Ovary (tissue), 9 donors: ENCODE results near the gene PCSK2. TPM values are rescaled to one million over a fixed set of nuclear protein-coding genes. Genes with fewer than 3 reads are reported as not detected.

Source experiments
- DNase-seq, 5 donors: peaks; one replicate each; pipeline ENCODE4 v3.0.0-alpha.2; 2019 to 2020
- H3K27ac ChIP-seq, 2 donors: fragments of 200-600 bp; one replicate each; pipeline versions ENCODE4 v1.5.1 to v1.8.0; 2019 to 2022
- H3K27me3 ChIP-seq: fragments of 200-600 bp; one replicate; pipeline ENCODE4 v1.8.0; 2022
- H3K36me3 ChIP-seq: fragments of 200-600 bp; sonication (generic); one replicate; pipeline ENCODE4 v1.5.1; 2019
- H3K4me1 ChIP-seq: one replicate; pipeline ENCODE4 v1.8.1; 2013; ENCODE audit warnings: mild to moderate bottlenecking, moderate library complexity; ENCODE audit not compliant: insufficient read depth
- H3K4me3 ChIP-seq: fragments of 200-600 bp; sonication (generic); one replicate; pipeline ENCODE4 v1.5.1; 2017
- H3K9me3 ChIP-seq, 2 donors: fragments of 200-600 bp in 1 of 2; sonication (generic) in 1 of 2; one replicate each; pipeline versions ENCODE4 v1.5.1 to v1.8.1; 2013 to 2019; ENCODE audit warnings: mild to moderate bottlenecking in 1 of 2, moderate library complexity in 1 of 2
- EP300 ChIP-seq: sonication (generic); formaldehyde crosslinking; IDR thresholded peaks from one replicate; pipeline ENCODE4 v1.6.1; 2017; ENCODE audit warnings: antibody characterized with exemption
- POLR2A ChIP-seq: fragments of 450-650 bp; IDR thresholded peaks from one replicate; pipeline ENCODE4 v1.6.1; 2017; ENCODE audit warnings: antibody characterized with exemption, mild to moderate bottlenecking, moderate library complexity
- WGBS, 3 donors: extraction: QIAGEN DNeasy Blood & Tissue Kit in 1 of 3; methylation state at CpG; one replicate each; pipeline versions ENCODE4 v1.1.5 to v1.1.7; 2013 to 2017; 5-methylcytosine and 5-hydroxymethylcytosine counted together
- intact Hi-C, 4 donors: fragments of 100-400 bp; cut with DNase I; formaldehyde crosslinking; loops; one replicate each; pipeline versions ENCODE4 v1.11.0 to v1.15.1; 2022 to 2023
- polyA plus RNA-seq, 2 donors: library from polyadenylated mRNA; stranded (reverse); fragments of 200-250 nt in 1 of 2; fragments of 350-450 nt in 1 of 2; fragmentation: Illumina TruSeq in 1 of 2; extraction: RNeasy Lipid Tissue Mini Kit (QIAGEN cat#74804) in 1 of 2; gene quantifications; one replicate each; pipeline ENCODE4 v1.2.3, GENCODE V29; 2013 to 2014
- total RNA-seq, 7 donors: library from RNA; depleted of rRNA in 2 of 7; stranded (reverse); fragments of >200 nt in 2 of 7; fragmentation: NEBNext Ultra II Directional in 3 of 7; extraction: Animal tissue kit (Norgen Biotek cat#: 25700) in 3 of 7; gene quantifications; one replicate each; pipeline versions ENCODE4 v1.1.0 to v1.2.4, GENCODE V29; 2016 to 2023
- TF ChIP-seq, protein P1 (sequence below), 3 donors: fragments of 450-650 bp in 2 of 3; fragments of 200-600 bp in 1 of 3; IDR thresholded peaks; one replicate each; pipeline versions ENCODE4 v1.5.1 to v1.8.0; 2016 to 2022; ENCODE audit warnings: antibody characterized with exemption in 3 of 3, mild to moderate bottlenecking in 1 of 3
- donor health status: DM: no; HTN: no; CAD: no; lungs with moderate emphysema.
- donor health status: DM: no; HTN: no; CAD: no.
- donor health status: Bipolar disorder and iron deficiency.
- donor health status: DM: yes; HTN: yes; CAD: no.
- donor health status: DM: no; HTN: no; CAD: no.
- donor health status: DM: yes; HTN: yes; CAD: no.

The PCSK2 gene
- total and polyA plus RNA-seq, 9 donors = 3.0 to 27.8 (median 6.7) TPM

DNA sequence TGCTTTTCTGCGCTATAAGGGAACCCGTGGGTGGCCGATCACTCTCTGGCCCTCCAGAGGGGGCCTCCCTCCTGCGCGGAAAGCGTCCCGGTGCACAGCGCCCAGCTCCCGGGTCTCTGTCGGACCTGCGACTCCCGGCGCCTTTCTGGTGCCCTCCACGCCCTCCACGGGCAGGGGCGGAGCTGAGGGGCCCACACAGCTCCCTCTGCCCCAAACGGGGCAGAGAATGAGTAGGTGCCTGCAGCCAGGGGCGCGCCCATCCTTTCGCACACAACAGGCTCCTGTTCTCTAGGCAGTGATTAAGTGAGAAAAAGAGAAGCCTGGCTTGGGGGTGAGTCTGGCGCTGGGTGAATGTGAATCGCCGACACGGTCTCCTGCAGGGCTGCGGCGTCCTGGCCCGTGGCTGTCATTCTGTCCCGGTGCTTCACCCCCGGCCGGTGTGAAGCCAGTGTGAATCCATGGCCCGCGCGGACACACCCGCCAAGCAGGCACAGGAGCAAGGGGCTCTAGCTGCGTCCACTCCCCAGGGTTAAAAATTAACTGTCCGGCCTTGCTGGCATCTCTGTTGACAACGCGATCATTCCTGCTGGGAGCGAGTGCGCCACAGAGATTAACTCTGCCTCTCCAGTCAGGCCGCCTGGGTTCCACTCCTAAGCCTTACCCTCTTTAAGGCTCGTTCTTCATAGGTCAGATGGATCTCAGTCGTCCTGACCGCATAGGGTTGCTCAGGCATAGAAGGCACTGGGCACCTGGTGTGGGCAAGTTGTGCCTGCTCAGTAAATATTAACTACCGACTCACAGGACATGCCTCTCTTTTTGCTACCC, 88.8 kb downstream of the PCSK2 start:
- Histone ChIP-seq H3K27me3 (no peaks in the 10 kb centered on the region), H3K9me3 (no peaks in the 10 kb centered on the region), H3K4me1 (no peaks in the 10 kb centered on the region), H3K27ac (no peak overlapping the region), H3K36me3 (no peaks in the 10 kb centered on the region), H3K4me3 (no peak overlapping the region)
- no peak for DNase-seq
- TF ChIP-seq, protein P1, sequence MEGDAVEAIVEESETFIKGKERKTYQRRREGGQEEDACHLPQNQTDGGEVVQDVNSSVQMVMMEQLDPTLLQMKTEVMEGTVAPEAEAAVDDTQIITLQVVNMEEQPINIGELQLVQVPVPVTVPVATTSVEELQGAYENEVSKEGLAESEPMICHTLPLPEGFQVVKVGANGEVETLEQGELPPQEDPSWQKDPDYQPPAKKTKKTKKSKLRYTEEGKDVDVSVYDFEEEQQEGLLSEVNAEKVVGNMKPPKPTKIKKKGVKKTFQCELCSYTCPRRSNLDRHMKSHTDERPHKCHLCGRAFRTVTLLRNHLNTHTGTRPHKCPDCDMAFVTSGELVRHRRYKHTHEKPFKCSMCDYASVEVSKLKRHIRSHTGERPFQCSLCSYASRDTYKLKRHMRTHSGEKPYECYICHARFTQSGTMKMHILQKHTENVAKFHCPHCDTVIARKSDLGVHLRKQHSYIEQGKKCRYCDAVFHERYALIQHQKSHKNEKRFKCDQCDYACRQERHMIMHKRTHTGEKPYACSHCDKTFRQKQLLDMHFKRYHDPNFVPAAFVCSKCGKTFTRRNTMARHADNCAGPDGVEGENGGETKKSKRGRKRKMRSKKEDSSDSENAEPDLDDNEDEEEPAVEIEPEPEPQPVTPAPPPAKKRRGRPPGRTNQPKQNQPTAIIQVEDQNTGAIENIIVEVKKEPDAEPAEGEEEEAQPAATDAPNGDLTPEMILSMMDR (IDR thresholded peaks at IDR 0.05) = no peak
- TF ChIP-seq EP300 (no peak), POLR2A (no peak)
- intact Hi-C loops = no loop called here
- 33 to 49% (median 47%) methylated on average over 45 of the region's 45 CpGs for WGBS, 3 donors

DNA sequence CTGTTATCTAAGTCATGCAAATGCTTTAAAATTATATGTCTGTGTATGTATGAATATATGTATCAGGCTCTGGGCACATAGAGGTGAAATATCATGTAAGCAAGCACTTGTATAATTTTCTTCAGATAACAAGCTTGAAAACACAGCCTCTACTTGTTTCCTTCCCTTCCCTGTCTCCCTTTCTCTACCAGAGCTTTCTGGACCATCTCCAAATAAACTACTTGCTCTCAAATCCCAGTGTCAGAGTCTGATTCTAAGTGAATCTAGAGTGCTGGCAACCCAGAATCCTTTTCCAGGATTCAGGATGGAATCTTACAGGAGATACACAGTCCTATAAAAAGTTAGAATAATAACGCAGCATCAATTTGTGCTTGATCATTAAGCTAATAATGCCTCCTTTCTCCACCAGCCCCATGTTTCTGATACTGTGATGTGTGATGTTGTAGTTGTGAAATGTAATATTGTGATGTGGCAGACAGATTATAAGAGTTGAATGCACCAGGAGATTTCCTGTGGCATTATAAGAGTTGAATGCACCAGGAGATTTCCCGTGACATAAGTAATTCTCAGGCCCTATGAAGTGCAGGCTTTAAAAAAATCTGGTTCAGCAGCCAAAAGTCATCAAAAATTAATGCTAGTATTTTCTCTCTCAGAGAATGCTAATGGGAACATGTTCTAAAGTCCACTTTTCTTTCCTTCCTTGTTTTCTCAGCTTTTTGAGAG, 89.6 kb downstream of the PCSK2 start:
- Histone ChIP-seq H3K4me3 (no peak overlapping the region), H3K36me3 (no peaks in the 10 kb centered on the region), H3K4me1 (no peaks in the 10 kb centered on the region), H3K27ac (no peak overlapping the region), H3K27me3 (no peaks in the 10 kb centered on the region), H3K9me3 (no peaks in the 10 kb centered on the region)
- TF ChIP-seq POLR2A (no peak), EP300 (no peak)
- TF ChIP-seq, protein P1 (IDR thresholded peaks at IDR 0.05) = no peak
- intact Hi-C loops = no loop called here
- 78 to 87% (median 83%) methylated on average over 2 of the region's 2 CpGs for WGBS, 3 donors
- DNase-seq = no peak

- Histone ChIP-seq H3K4me1 (no peaks in the 10 kb centered on the region), H3K27me3 (no peaks in the 10 kb centered on the region), H3K27ac (no peak overlapping the region), H3K36me3 (no peaks in the 10 kb centered on the region), H3K4me3 (no peak overlapping the region), H3K9me3 (no peaks in the 10 kb centered on the region)
- no peak for DNase-seq
- TF ChIP-seq POLR2A (no peak), EP300 (no peak)
- TF ChIP-seq, protein P1 (IDR thresholded peaks at IDR 0.05) = no peak
- intact Hi-C loops = no loop called here
- whole genome bisulfite sequencing, 3 donors = 47 to 56% (median 51%) methylated on average over 2 of the region's 2 CpGs
Measured at GRCh38 chr20:17317341-17317740, 90.5 kb downstream of the PCSK2 start.

DNA sequence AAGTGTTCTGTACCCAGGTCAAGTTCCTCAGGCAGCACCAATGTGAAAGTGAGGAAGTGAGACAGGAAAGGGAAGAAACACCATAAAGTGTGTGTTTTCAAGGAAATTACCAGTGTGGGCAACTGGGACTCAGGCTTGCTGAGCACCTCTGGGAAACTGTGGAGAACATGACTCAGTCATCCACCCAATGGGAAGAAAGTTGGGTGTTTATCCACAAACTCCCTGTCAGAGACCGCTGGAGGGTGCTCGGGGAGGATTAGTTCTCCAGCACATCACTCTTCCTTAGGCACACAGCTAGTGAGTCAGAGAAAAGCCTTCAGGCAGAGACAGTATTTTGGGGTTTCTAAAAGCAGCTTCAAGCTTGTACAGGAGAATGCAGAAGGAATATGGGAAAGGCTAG, 93.6 kb downstream of the PCSK2 start:
- no peaks in the 10 kb centered on the region for H3K36me3 ChIP-seq
- no peaks in the 10 kb centered on the region for H3K9me3 ChIP-seq
- TF ChIP-seq, protein P1 (IDR thresholded peaks at IDR 0.05) = no peak
- TF ChIP-seq EP300 (no peak), POLR2A (no peak)
- no peak overlapping the region for H3K27ac ChIP-seq
- no peak overlapping the region for H3K4me3 ChIP-seq
- no peaks in the 10 kb centered on the region for H3K27me3 ChIP-seq
- H3K4me1 ChIP-seq = no peaks in the 10 kb centered on the region
- intact Hi-C loops = no loop called here
- WGBS, 3 donors = 84 to 93% (median 88%) methylated on average over 2 of the region's 2 CpGs
- DNase-seq = no peak
